ENCODE measurements around the gene PCMTD2.

Gene PCMTD2

DNA sequence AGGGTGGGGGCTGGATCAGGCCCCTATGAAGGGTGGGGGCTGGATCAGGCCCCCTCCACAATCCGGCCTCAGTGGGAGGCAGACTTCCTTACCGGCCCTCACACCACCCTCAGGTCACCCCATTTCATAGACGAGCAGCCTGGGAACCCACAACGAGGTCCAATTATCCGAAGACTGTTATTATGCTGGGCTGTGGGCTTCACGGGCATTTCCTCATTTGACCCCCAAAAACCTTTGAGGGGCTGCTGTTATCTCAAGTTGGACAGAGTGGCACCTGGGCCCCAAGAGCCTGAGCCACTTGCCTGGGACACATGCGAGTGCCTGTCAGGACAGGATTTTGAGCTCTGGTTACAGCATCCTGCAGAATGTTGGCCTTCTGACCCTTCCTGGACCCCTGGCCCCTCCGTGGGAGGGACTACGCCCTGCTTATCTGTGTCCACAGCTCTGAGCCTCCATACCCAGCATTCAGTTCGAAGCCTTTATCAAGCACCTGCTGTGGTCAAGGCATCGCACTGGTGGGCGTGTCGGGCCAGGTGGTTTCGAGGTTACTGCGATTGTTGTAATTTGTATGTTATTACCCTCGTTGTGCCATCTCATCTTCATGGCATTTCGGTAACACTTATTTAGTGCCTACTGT, 34.5 kb upstream of the PCMTD2 start:
- Histone ChIP-seq H4K20me1 (peaks cover 0 to 27% (median 0%) of the 10 kb centered on the region in 11 experiments; a peak in 3 of 22 replicates), H3K36me3 (no peaks in the 10 kb centered on the region), H3K4me2 (peak overlapping the region in 4 of 11 experiments; percentile 72 to 91 (median 84); a peak in 1 of 22 replicates), H3K9me3 (replicated peaks in 1 of 11) (no peaks in the 10 kb centered on the region), H3K4me1 (peaks cover 29 to 92% (median 78%) of the 10 kb centered on the region in 10 experiments), H3K9ac (no peak overlapping the region), H3K27me3 (peaks cover 5 to 17% (median 12%) of the 10 kb centered on the region in 11 experiments; a peak in 18 of 22 replicates), H3K27ac (no peak overlapping the region), H3K4me3 (no peak overlapping the region)
- no peak for TF ChIP-seq Cebpa-rat (IDR thresholded peaks at IDR 0.05)

DNA sequence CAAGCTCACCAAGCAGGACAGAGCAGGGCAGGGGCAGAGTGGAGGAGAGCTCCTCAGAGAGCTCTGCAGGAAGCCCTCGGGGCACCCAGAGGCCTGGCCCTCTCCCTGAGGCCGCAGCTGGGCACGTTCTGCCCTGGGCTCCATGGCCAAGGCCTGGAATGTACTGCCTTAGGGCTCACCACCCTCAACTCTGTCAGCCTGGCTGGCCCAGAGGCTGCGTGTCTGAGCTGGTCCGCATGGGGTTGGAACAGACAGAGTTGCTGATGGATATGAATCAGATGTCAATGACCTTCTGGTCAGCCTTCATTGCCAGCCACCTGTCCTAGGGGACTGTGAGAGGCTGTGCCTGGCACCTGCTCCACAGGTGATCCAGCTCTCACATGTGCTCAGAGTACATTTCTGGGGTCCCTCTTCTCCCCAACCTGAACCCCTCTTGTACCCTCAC, 33.2 kb upstream of the PCMTD2 start:
- Histone ChIP-seq H3K27me3 (peaks cover 18 to 30% (median 25%) of the 10 kb centered on the region in 11 experiments), H3K9me3 (replicated peaks in 1 of 11) (no peaks in the 10 kb centered on the region), H3K9ac (peak overlapping the region in 1 of 11 experiments; percentile 9; a peak in 1 of 22 replicates), H3K36me3 (no peaks in the 10 kb centered on the region), H4K20me1 (peaks cover 0 to 32% (median 0%) of the 10 kb centered on the region in 11 experiments; a peak in 3 of 22 replicates), H3K4me3 (no peak overlapping the region), H3K4me1 (peaks cover 36 to 92% (median 73%) of the 10 kb centered on the region in 10 experiments), H3K27ac (no peak overlapping the region), H3K4me2 (peak overlapping the region in 8 of 11 experiments; percentile 61 to 91 (median 83); a peak in 12 of 22 replicates)
- TF ChIP-seq Cebpa-rat (IDR thresholded peaks at IDR 0.05) = no peak

DNA sequence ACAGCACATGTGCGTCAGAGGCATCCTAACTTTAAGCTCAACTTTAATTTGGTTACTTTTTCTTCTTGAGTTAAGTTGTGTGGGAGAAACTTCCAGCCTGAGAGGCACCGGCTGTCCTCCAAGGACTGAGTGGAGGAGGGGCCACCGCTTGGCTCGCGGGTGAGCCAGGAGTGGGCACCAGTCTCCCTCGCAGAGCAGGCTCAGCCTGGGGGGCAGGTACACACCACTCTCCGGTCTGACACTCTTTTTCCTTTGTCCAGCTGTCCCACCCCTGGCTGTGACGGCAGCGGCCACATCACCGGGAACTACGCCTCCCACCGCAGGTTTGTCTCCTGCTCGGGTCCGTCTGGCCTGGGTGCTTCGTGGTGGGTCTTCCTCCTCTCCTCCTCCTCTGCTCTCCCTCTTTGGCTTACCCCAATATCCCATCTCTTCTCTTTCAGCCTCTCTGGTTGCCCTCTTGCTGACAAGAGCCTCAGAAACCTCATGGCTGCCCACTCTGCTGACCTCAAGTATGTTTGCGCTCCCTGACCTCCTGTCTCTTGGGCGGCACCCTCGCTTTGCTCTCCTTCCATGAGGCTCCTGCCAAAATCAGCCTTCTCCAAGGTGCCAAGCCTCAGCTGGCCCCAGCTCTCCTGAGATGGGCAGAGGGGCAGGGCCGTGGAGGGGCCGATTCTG, 32.6 kb upstream of the PCMTD2 start:
- Histone ChIP-seq H3K4me1 (peaks cover 36 to 88% (median 71%) of the 10 kb centered on the region in 10 experiments), H3K4me3 (peak overlapping the region in 1 of 10 experiments; percentile 20; a peak in 1 of 20 replicates), H3K27ac (no peak overlapping the region), H3K9ac (peak overlapping the region in 3 of 11 experiments; percentile 2 to 27 (median 15); a peak in 4 of 22 replicates), H4K20me1 (peaks cover 0 to 32% (median 0%) of the 10 kb centered on the region in 11 experiments; a peak in 3 of 22 replicates), H3K9me3 (replicated peaks in 1 of 11) (no peaks in the 10 kb centered on the region), H3K4me2 (peak overlapping the region; percentile 61 to 91 (median 75)), H3K27me3 (peaks cover 25 to 37% (median 32%) of the 10 kb centered on the region in 11 experiments), H3K36me3 (no peaks in the 10 kb centered on the region)
- no peak for TF ChIP-seq Cebpa-rat (IDR thresholded peaks at IDR 0.05)

DNA sequence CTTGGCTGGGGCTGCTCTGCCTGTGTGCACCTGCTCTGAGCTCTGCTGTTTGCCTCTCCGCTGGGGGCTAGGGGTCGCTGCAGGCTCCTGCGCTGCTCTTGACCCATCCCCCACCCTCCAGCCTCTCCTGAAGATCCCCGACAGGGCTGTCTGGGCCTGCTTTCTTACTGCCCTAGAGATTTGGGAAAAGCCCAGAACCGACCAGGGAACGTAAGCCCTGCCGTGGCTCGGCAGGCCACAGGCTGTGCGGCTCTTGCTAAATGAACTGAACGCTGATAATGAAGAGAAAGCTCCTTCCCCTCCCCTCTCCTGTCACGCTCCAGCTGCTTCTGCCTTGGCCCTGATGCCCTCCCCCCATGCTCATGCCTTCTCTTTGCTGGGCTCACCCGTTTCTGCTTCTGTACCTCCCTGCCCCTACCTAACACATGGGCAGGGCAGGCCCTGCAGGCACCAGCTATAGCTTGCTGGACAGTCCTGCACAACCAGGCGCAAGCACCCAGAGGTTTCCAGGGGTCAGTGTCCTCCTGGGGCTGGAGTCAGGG, 32.0 kb upstream of the PCMTD2 start:
- Histone ChIP-seq H3K9ac (peak overlapping the region in 3 of 11 experiments; percentile 2 to 27 (median 15); a peak in 5 of 22 replicates), H3K27me3 (peaks cover 31 to 43% (median 38%) of the 10 kb centered on the region in 11 experiments), H3K27ac (peak overlapping the region in 1 of 11 experiments; percentile 10; a peak in 1 of 22 replicates), H4K20me1 (peaks cover 0 to 32% (median 0%) of the 10 kb centered on the region in 11 experiments; a peak in 3 of 22 replicates), H3K9me3 (replicated peaks in 1 of 11) (no peaks in the 10 kb centered on the region), H3K36me3 (no peaks in the 10 kb centered on the region), H3K4me1 (peaks cover 36 to 84% (median 71%) of the 10 kb centered on the region in 10 experiments), H3K4me2 (peak overlapping the region; percentile 61 to 91 (median 75)), H3K4me3 (peak overlapping the region in 1 of 10 experiments; percentile 20; a peak in 1 of 20 replicates)
- TF ChIP-seq Cebpa-rat (IDR thresholded peaks at IDR 0.05) = no peak

DNA sequence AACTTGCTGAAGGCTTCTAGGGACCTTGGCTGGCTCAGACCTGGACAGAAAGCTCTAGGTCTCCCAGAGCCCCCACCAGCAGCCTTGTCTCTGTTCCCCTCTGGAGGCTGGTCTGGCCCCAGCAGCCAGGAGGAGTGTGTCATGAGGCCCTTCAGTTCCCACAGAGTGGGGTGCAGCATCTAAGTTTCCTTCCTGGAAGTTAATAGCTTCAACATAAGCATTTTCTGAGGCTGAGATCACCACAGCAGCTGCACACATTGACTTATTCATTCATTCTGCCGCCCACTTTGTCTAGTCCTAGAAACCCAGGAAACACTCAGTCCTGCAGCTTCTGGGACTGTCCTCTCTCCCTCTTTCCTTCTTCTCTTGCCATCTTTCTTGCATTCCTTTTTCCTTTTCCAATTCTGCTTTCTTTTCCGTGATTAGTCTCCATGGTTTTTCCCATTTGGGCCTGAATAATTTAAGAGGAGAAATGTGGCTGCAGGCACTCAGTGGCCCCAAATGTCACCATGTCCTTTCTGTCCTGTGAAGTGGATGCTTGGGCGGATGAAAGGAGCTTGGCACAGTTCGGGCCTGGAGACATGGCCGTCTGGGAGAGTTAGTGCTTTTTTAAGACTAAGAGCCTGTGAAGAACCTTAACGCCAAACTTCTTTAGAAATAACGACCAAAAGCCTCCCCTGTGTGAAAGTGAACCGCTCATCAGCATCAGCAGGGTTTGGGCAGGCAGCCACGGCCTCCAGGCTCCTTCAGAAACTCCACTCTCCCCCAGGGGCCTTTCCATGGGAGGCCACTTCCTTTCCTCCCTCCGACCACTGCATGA, 31.0 kb upstream of the PCMTD2 start:
- peaks cover 0 to 31% (median 0%) of the 10 kb centered on the region in 11 experiments; a peak in 3 of 22 replicates for H4K20me1 ChIP-seq
- no peaks in the 10 kb centered on the region for H3K9me3 ChIP-seq (replicated peaks in 1 of 11)
- peaks cover 34 to 48% (median 40%) of the 10 kb centered on the region in 11 experiments for H3K27me3 ChIP-seq
- H3K9ac ChIP-seq = 0 out of 22 replicates have a peak overlapping the region, but pooled peaks of 1 of the 11 experiments have one; percentile 15
- no peak for TF ChIP-seq Cebpa-rat (IDR thresholded peaks at IDR 0.05)
- H3K36me3 ChIP-seq = no peaks in the 10 kb centered on the region
- peaks cover 34 to 74% (median 62%) of the 10 kb centered on the region in 10 experiments for H3K4me1 ChIP-seq
- 0 out of 22 replicates have a peak overlapping the region, but pooled peaks of 2 of the 11 experiments have one; percentile 6 to 10 for H3K27ac ChIP-seq
- H3K4me2 ChIP-seq = peak overlapping the region; percentile 61 to 91 (median 75)
- H3K4me3 ChIP-seq = no peak overlapping the region

DNA sequence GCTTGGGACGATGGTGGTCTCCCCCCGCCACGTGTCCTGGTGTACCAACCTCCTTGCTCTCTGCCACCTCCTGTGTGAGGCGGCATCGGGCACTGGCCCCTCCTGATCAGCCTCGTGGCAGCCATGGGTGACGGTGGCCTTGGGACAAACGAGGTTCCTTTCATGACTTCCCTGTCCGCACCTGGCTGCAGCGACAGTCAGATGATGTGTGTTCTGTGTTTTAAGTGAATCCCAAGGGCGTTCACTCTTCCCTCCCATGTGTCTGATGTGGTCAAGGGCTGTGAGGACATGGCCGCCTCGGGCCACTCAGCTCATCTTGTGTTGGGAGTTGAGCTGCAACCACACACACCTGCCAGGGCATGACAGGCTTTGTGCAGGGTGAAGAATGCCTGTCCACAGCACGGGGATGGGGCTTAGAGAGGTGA, 30.4 kb upstream of the PCMTD2 start:
- peaks cover 0 to 26% (median 0%) of the 10 kb centered on the region in 11 experiments; a peak in 2 of 22 replicates for H4K20me1 ChIP-seq
- no peak overlapping the region for H3K4me3 ChIP-seq
- H3K4me2 ChIP-seq = peak overlapping the region; percentile 61 to 91 (median 75)
- no peaks in the 10 kb centered on the region for H3K36me3 ChIP-seq
- no peak for TF ChIP-seq Cebpa-rat (IDR thresholded peaks at IDR 0.05)
- no peak overlapping the region for H3K27ac ChIP-seq
- H3K9ac ChIP-seq = no peak overlapping the region
- H3K4me1 ChIP-seq = peaks cover 31 to 68% (median 56%) of the 10 kb centered on the region in 10 experiments
- H3K27me3 ChIP-seq = peaks cover 34 to 48% (median 40%) of the 10 kb centered on the region in 11 experiments
- no peaks in the 10 kb centered on the region for H3K9me3 ChIP-seq (replicated peaks in 1 of 11)

DNA sequence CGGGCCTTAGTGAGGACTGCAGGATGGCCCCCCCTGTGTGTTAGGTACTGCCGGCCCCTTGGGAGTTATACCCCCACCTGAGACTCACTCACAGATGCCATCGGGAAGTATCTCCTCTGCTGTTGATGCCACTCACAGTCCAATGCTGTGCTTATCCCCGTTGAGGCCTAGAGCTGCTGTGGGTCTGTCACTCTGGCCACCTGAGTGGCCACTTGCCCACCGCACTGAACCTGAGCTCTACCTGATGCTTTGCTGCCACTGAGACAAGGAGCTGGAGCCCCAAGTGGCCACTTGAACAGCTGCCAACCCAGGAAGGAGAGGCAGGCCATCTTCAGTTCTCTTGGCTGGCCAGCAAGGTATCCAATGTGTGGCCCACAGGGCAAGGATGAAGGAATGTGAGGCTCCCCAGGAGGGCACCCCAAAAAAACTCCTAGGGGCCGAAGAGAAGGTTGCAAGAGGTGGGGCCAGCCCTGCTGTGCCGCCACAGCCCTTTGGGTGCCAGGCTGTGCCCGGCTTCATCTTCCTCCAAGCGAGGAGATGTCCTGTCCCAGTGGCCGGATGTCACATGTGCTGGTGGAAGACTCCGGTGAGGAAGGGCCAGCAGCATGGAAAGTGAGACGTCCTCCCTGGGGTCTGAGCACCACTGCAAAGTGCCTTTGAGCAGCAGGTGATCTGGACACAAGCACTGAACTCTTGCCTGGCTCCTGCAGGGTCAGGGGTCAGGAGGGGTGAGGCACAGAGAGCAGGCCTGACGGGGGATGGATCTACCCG, 29.5 kb upstream of the PCMTD2 start:
- peaks cover 34 to 48% (median 40%) of the 10 kb centered on the region in 11 experiments for H3K27me3 ChIP-seq

More for the DNA sequence above, 29.5 kb upstream of the PCMTD2 start:
- no peak overlapping the region for H3K27ac ChIP-seq
- H4K20me1 ChIP-seq = peaks cover 0 to 25% (median 0%) of the 10 kb centered on the region in 11 experiments; a peak in 2 of 22 replicates
- H3K9ac ChIP-seq = no peak overlapping the region
- peak overlapping the region in 8 of 11 experiments; percentile 61 to 91 (median 83); a peak in 13 of 22 replicates for H3K4me2 ChIP-seq
- peaks cover 31 to 65% (median 55%) of the 10 kb centered on the region in 10 experiments for H3K4me1 ChIP-seq
- no peaks in the 10 kb centered on the region for H3K9me3 ChIP-seq (replicated peaks in 1 of 11)
- no peak overlapping the region for H3K4me3 ChIP-seq
- no peak for TF ChIP-seq Cebpa-rat (IDR thresholded peaks at IDR 0.05)
- no peaks in the 10 kb centered on the region for H3K36me3 ChIP-seq
